GM19193 (cell line): ENCODE measurements around the gene ADCY7.
A peak's percentile ranks its signal among the peaks of the same experiment; 100 is the strongest.

Experiments
- POLR2A ChIP-seq: IDR thresholded peaks from 4 replicates; pipeline ENCODE4 v1.6.1; 2011; ENCODE audit not compliant: insufficient read depth, insufficient read length; ENCODE audit errors: extremely low read depth

The ADCY7 gene

GRCh38 chr16:50281391-50282009 is 15.1 kb downstream of the ADCY7 start:
- peak; percentile 8 for TF ChIP-seq POLR2A

GRCh38 chr16:50282010-50282538 is 15.7 kb downstream of the ADCY7 start:
- peak; percentile 9 for TF ChIP-seq POLR2A

- no peak for TF ChIP-seq POLR2A
Measured at GRCh38 chr16:50282955-50283631, 16.7 kb downstream of the ADCY7 start.

GRCh38 chr16:50284131-50284911 is 18.0 kb downstream of the ADCY7 start:
- no peak for TF ChIP-seq POLR2A

GRCh38 chr16:50285406-50286003 is 19.2 kb downstream of the ADCY7 start:
- TF ChIP-seq POLR2A, result no peak

GRCh38 chr16:50286681-50287080 is 20.3 kb downstream of the ADCY7 start:
- no peak for TF ChIP-seq POLR2A

GRCh38 chr16:50288026-50288425 is 21.7 kb downstream of the ADCY7 start:
- TF ChIP-seq POLR2A, result no peak

GRCh38 chr16:50288920-50289319 is 22.6 kb downstream of the ADCY7 start:
- no peak for TF ChIP-seq POLR2A

- TF ChIP-seq POLR2A, result no peak
Measured at GRCh38 chr16:50289950-50290764, 23.8 kb downstream of the ADCY7 start.

- TF ChIP-seq POLR2A, result no peak
Measured at GRCh38 chr16:50290856-50291255, 24.5 kb downstream of the ADCY7 start.

GRCh38 chr16:50291719-50292565 is 25.6 kb downstream of the ADCY7 start:
- no peak for TF ChIP-seq POLR2A

- no peak for TF ChIP-seq POLR2A
Measured at GRCh38 chr16:50292566-50292948, 26.2 kb downstream of the ADCY7 start.

GRCh38 chr16:50293041-50293783 is 26.9 kb downstream of the ADCY7 start:
- no peak for TF ChIP-seq POLR2A
